SK-N-SH treated with all-trans-retinoic acid at 6 μM for 48 hours (cell line): ENCODE data around the gene FNDC3B.

ENCODE experiments used
- ATAC-seq: fragments of 200-7000 bp; cut with Tn5 transposase; 3 replicates; pipeline ENCODE4 v1.9.1; 2020; ENCODE audit warnings: mild to moderate bottlenecking, moderate library complexity
- CSDC2 ChIP-seq: fragments of 250-450 bp; sonication (Bioruptor Pico); IDR thresholded peaks from 2 replicates; pipeline ENCODE4 v1.5.0; 2020; ENCODE audit warnings: mild to moderate bottlenecking, moderate library complexity
- ESRRG ChIP-seq: fragments of 250-450 bp; sonication (Bioruptor Pico); IDR thresholded peaks from 2 replicates; pipeline ENCODE4 v1.6.1; 2021; ENCODE audit warnings: mild to moderate bottlenecking
- GLIS3 ChIP-seq: fragments of 250-450 bp; sonication (Bioruptor Pico); IDR thresholded peaks from 2 replicates; pipeline ENCODE4 v1.5.0; 2020; ENCODE audit warnings: mild to moderate bottlenecking, moderate library complexity
- ISL1 ChIP-seq: fragments of 250-450 bp; sonication (Bioruptor Pico); IDR thresholded peaks from 2 replicates; pipeline ENCODE4 v2.1.2; 2022; ENCODE audit warnings: mild to moderate bottlenecking, moderate library complexity
- OSR1 ChIP-seq: fragments of 250-450 bp; sonication (Bioruptor Pico); IDR thresholded peaks from 2 replicates; pipeline ENCODE4 v1.8.0; 2022; ENCODE audit warnings: moderate library complexity, mild to moderate bottlenecking, inconsistent platforms
- TCF4 ChIP-seq: fragments of 250-450 bp; sonication (Bioruptor Pico); IDR thresholded peaks from 2 replicates; pipeline ENCODE4 v1.8.0; 2021; ENCODE audit warnings: mild to moderate bottlenecking, moderate library complexity, borderline replicate concordance
- TOX ChIP-seq: fragments of 250-450 bp; sonication (Bioruptor Pico); IDR thresholded peaks from 2 replicates; pipeline ENCODE4 v1.8.0; 2021; ENCODE audit warnings: mild to moderate bottlenecking, moderate library complexity, borderline replicate concordance
- ZC3H10 ChIP-seq: fragments of 250-450 bp; sonication (Bioruptor Pico); IDR thresholded peaks from 2 replicates; pipeline ENCODE4 v1.5.1; 2021; ENCODE audit warnings: mild to moderate bottlenecking, moderate library complexity
- ZFP3 ChIP-seq: fragments of 250-450 bp; sonication (Bioruptor Pico); IDR thresholded peaks from 2 replicates; pipeline ENCODE4 v1.5.0; 2020; ENCODE audit warnings: mild to moderate bottlenecking, moderate library complexity
- ZNF565 ChIP-seq: fragments of 450-650 bp; formaldehyde crosslinking; conservative IDR thresholded peaks from 2 replicates; pipeline ENCODE4 v1.5.0; 2020; ENCODE audit warnings: low read depth, mild to moderate bottlenecking, moderate library complexity
- ZNF8 ChIP-seq: fragments of 450-650 bp; formaldehyde crosslinking; IDR thresholded peaks from 2 replicates; pipeline ENCODE4 v1.5.0; 2020; ENCODE audit warnings: mild to moderate bottlenecking, moderate library complexity
- TF ChIP-seq, protein P1 (sequence below): fragments of 250-450 bp; sonication (Bioruptor Pico); IDR thresholded peaks from 2 replicates; pipeline ENCODE4 v1.5.0; 2020; ENCODE audit warnings: mild to moderate bottlenecking, moderate library complexity
- TF ChIP-seq, protein P2 (sequence below): fragments of 250-450 bp; sonication (Bioruptor Pico); IDR thresholded peaks from 2 replicates; pipeline ENCODE4 v1.8.0; 2021; ENCODE audit warnings: low read depth, mild to moderate bottlenecking, moderate library complexity, borderline replicate concordance
- TF ChIP-seq, protein P3 (sequence below): fragments of 250-450 bp; sonication (Bioruptor Pico); IDR thresholded peaks from 2 replicates; pipeline ENCODE4 v1.5.1; 2021; ENCODE audit warnings: mild to moderate bottlenecking, moderate library complexity
- TF ChIP-seq, protein P4 (sequence below): fragments of 250-450 bp; sonication (Bioruptor Pico); IDR thresholded peaks from 2 replicates; pipeline ENCODE4 v1.5.1; 2020; ENCODE audit warnings: low read depth, mild to moderate bottlenecking, moderate library complexity

FNDC3B gene

DNA sequence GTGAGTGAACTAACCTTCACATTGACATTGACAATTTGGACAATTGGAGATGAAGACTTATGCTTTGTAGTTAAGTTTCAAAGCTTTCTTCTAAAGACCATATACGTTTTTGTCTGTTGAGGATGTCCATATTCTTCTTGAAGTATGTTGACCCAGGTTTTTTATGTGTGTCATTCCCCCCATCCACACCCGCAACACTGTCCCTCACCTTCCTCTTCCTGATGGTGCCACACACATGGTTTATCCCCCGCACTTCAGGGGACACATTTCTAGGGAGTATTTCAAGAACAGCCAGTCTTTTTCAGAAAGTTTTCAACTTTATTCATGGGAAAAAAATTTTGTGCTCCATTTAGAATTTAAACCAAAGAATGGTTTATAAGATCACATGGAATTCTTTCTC is 303.7 kb downstream of the FNDC3B start (continued):
- TF ChIP-seq ZFP3 (no peak), OSR1 (no peak), GLIS3 (CRISPR knock-in tag) (no peak)
- TF ChIP-seq, protein P1, sequence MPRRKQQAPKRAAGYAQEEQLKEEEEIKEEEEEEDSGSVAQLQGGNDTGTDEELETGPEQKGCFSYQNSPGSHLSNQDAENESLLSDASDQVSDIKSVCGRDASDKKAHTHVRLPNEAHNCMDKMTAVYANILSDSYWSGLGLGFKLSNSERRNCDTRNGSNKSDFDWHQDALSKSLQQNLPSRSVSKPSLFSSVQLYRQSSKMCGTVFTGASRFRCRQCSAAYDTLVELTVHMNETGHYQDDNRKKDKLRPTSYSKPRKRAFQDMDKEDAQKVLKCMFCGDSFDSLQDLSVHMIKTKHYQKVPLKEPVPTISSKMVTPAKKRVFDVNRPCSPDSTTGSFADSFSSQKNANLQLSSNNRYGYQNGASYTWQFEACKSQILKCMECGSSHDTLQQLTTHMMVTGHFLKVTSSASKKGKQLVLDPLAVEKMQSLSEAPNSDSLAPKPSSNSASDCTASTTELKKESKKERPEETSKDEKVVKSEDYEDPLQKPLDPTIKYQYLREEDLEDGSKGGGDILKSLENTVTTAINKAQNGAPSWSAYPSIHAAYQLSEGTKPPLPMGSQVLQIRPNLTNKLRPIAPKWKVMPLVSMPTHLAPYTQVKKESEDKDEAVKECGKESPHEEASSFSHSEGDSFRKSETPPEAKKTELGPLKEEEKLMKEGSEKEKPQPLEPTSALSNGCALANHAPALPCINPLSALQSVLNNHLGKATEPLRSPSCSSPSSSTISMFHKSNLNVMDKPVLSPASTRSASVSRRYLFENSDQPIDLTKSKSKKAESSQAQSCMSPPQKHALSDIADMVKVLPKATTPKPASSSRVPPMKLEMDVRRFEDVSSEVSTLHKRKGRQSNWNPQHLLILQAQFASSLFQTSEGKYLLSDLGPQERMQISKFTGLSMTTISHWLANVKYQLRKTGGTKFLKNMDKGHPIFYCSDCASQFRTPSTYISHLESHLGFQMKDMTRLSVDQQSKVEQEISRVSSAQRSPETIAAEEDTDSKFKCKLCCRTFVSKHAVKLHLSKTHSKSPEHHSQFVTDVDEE = no peak
- TF ChIP-seq, all 23 proteins: peak for 0

GRCh38 chr3:172343979-172344378 is 304.6 kb downstream of the FNDC3B start:
- no peak for ATAC-seq
- TF ChIP-seq, protein P1 = no peak
- TF ChIP-seq TCF4 (CRISPR knock-in tag) (no peak), ZNF565 (CRISPR knock-in tag) (no peak)

DNA sequence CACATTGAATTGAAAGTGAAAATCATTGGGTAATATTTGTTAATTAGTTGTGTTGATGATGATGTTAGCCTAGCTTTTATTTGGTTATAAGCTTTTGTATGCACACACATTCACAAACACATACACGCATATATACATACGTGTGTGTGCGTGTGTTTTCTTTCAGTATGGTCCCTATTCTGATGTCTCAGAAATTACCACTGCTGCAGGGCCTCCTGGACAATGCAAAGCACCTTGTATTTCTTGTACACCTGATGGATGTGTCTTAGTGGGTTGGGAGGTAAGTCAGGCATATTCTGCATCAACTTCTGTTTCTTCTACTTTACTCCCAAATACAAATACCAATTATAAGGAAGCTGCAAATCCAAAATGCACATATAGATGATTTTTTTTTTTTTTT is 306.8 kb downstream of the FNDC3B start:
- TF ChIP-seq, protein P1 = no peak
- TF ChIP-seq ZC3H10 (CRISPR knock-in tag) (no peak), TOX (CRISPR knock-in tag) (no peak), ESRRG (CRISPR knock-in tag) (no peak), GLIS3 (CRISPR knock-in tag) (no peak)
- TF ChIP-seq, protein P2, sequence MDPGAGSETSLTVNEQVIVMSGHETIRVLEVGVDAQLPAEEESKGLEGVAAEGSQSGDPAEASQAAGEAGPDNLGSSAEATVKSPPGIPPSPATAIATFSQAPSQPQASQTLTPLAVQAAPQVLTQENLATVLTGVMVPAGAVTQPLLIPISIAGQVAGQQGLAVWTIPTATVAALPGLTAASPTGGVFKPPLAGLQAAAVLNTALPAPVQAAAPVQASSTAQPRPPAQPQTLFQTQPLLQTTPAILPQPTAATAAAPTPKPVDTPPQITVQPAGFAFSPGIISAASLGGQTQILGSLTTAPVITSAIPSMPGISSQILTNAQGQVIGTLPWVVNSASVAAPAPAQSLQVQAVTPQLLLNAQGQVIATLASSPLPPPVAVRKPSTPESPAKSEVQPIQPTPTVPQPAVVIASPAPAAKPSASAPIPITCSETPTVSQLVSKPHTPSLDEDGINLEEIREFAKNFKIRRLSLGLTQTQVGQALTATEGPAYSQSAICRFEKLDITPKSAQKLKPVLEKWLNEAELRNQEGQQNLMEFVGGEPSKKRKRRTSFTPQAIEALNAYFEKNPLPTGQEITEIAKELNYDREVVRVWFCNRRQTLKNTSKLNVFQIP (CRISPR knock-in tag) = no peak
- TF ChIP-seq, protein P3, sequence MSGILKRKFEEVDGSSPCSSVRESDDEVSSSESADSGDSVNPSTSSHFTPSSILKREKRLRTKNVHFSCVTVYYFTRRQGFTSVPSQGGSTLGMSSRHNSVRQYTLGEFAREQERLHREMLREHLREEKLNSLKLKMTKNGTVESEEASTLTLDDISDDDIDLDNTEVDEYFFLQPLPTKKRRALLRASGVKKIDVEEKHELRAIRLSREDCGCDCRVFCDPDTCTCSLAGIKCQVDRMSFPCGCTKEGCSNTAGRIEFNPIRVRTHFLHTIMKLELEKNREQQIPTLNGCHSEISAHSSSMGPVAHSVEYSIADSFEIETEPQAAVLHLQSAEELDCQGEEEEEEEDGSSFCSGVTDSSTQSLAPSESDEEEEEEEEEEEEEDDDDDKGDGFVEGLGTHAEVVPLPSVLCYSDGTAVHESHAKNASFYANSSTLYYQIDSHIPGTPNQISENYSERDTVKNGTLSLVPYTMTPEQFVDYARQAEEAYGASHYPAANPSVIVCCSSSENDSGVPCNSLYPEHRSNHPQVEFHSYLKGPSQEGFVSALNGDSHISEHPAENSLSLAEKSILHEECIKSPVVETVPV (CRISPR knock-in tag) = no peak
- ATAC-seq = no peak

- TF ChIP-seq, protein P4, sequence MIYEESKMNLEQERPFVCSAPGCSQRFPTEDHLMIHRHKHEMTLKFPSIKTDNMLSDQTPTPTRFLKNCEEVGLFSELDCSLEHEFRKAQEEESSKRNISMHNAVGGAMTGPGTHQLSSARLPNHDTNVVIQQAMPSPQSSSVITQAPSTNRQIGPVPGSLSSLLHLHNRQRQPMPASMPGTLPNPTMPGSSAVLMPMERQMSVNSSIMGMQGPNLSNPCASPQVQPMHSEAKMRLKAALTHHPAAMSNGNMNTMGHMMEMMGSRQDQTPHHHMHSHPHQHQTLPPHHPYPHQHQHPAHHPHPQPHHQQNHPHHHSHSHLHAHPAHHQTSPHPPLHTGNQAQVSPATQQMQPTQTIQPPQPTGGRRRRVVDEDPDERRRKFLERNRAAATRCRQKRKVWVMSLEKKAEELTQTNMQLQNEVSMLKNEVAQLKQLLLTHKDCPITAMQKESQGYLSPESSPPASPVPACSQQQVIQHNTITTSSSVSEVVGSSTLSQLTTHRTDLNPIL (CRISPR knock-in tag) = no peak
- no peak for TF ChIP-seq ZNF8
- TF ChIP-seq CSDC2 (CRISPR knock-in tag) = no peak
- TF ChIP-seq TOX (CRISPR knock-in tag) = no peak
- TF ChIP-seq, protein P2 (CRISPR knock-in tag) = no peak
- TF ChIP-seq ISL1 = no peak
- no peak for ATAC-seq
Observed at GRCh38 chr3:172347895-172348679, 308.7 kb downstream of the FNDC3B start.
